ENCODE measurements around the gene PACRG.

The PACRG gene

DNA sequence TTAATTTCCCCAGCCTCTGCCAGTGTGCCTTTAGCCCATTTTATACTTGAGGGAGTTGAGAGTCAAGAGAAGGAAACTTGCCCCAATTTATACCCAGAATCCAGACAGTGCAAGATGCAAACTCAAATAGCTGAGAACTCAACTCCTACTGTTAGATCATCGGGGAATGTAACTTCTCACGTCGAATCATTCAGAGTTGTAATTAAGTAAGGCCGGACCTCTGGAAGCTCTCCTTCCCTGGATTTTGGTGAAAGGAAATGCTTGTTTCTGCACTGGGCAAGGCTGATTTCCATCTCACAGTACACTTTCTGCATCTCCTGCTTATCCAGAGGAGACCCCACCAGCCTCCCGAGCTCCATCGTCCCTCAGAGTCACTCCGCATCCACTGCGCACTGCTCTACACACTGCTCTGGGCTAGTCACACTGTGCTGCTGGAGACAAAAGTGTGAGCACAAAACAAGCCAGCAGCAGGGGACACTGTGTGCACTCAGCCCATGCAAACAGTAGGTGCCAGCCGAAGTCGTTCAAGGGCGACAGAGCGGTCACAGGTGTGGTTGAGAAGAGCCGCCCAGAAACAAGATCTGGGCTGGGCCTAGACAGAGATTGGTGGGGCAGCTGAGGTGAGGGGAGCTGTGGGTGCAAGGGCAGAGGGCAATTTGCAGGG lies 536.4 kb downstream of the PACRG start:
- DNase-seq (ENCODE audit: low read depth): no peak
- H3K4me3 ChIP-seq (ENCODE audit: control insufficient read depth, low read depth, low read length): no peak overlapping the region
- TF ChIP-seq, protein P1, sequence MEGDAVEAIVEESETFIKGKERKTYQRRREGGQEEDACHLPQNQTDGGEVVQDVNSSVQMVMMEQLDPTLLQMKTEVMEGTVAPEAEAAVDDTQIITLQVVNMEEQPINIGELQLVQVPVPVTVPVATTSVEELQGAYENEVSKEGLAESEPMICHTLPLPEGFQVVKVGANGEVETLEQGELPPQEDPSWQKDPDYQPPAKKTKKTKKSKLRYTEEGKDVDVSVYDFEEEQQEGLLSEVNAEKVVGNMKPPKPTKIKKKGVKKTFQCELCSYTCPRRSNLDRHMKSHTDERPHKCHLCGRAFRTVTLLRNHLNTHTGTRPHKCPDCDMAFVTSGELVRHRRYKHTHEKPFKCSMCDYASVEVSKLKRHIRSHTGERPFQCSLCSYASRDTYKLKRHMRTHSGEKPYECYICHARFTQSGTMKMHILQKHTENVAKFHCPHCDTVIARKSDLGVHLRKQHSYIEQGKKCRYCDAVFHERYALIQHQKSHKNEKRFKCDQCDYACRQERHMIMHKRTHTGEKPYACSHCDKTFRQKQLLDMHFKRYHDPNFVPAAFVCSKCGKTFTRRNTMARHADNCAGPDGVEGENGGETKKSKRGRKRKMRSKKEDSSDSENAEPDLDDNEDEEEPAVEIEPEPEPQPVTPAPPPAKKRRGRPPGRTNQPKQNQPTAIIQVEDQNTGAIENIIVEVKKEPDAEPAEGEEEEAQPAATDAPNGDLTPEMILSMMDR (IDR thresholded peaks at IDR 0.05; ENCODE audit: control insufficient read depth, insufficient read depth, low read depth, low read length, missing control alignments): no peak

GRCh38 chr6:163264662-163265035 lies 536.9 kb downstream of the PACRG start:
- H3K4me3 ChIP-seq (ENCODE audit: control insufficient read depth, low read depth, low read length): no peak overlapping the region
- TF ChIP-seq, protein P1 (IDR thresholded peaks at IDR 0.05; ENCODE audit: control insufficient read depth, insufficient read depth, low read depth, low read length, missing control alignments): no peak
- no peak for DNase-seq (ENCODE audit: low read depth)

DNA sequence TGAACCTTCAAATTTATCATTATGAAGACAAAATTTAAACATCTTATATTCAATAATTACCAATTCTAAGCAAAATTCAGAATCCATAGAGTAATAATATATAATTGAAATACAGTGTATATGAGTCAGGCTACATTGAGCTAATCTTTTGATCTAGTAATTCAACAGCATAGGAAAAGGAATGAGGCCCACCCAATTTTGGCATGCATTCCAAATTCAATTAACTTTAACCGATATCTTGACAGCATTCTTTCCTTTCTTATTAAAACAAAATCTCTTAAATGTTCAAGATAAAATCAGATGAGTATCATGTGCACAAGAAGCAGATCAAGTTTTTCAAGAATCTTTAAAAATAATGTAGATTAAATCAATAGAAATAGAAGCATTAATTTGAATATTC lies 553.9 kb downstream of the PACRG start:
- DNase-seq (ENCODE audit: low read depth): no peak
- no peak overlapping the region for H3K4me3 ChIP-seq (ENCODE audit: control insufficient read depth, low read depth, low read length)
- TF ChIP-seq, protein P1 (IDR thresholded peaks at IDR 0.05; ENCODE audit: control insufficient read depth, insufficient read depth, low read depth, low read length, missing control alignments): no peak

DNA sequence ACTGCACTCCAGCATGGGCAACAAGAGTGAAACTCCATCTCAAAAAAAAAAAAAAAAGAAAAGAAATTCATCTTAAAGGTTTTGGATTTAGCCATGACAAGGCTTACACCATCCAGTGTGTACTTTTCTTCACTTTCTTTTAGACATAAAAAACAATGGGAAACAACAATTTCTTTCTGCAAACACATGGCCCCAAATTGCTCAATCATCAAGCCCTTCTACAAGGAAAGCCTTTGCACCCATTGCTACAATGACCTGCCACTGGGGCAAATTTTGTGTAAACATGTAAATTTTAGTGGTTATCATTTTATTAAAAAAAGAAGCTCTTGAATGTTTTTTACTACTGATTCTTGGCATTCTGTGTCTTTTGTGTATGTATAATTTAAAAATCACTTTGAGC lies 554.9 kb downstream of the PACRG start:
- no peak for DNase-seq (ENCODE audit: low read depth)
- no peak overlapping the region for H3K4me3 ChIP-seq (ENCODE audit: control insufficient read depth, low read depth, low read length)
- TF ChIP-seq, protein P1 (IDR thresholded peaks at IDR 0.05; ENCODE audit: control insufficient read depth, insufficient read depth, low read depth, low read length, missing control alignments): no peak

- no peak for DNase-seq (ENCODE audit: low read depth)
These were observed 556.4 kb downstream of the PACRG start for GRCh38 chr6:163284151-163284550.

GRCh38 chr6:163285691-163286090 lies 557.9 kb downstream of the PACRG start:
- no peak for DNase-seq (ENCODE audit: low read depth)
- H3K4me3 ChIP-seq (ENCODE audit: control insufficient read depth, low read depth, low read length): no peak overlapping the region
- TF ChIP-seq, protein P1 (IDR thresholded peaks at IDR 0.05; ENCODE audit: control insufficient read depth, insufficient read depth, low read depth, low read length, missing control alignments): no peak

More at GRCh38 chr6:163284151-163284550, 556.4 kb downstream of the PACRG start:
- TF ChIP-seq, protein P1 (IDR thresholded peaks at IDR 0.05; ENCODE audit: control insufficient read depth, insufficient read depth, low read depth, low read length, missing control alignments): no peak
- no peak overlapping the region for H3K4me3 ChIP-seq (ENCODE audit: control insufficient read depth, low read depth, low read length)
